Dermis microvascular lymphatic vessel endothelial cell (primary cell): Measurements from ENCODE around the gene GPR176. TPM values are rescaled to one million over a fixed set of nuclear protein-coding genes. Genes with fewer than 3 reads are reported as not detected.
A peak's percentile ranks its signal among the peaks of the same experiment; 100 is the strongest.

Source experiments
- DNase-seq, 2 donors: peaks; one replicate each; pipeline versions ENCODE4 v3.0.0 to v3.0.0-alpha.2; 2010; ENCODE audit warnings: low read depth in 2 of 2
- total RNA-seq: library from RNA; depleted of rRNA; stranded (reverse); fragments of >200 nt; gene quantifications from 2 replicates; pipeline ENCODE4 v1.2.1, GENCODE V29; 2014

Gene GPR176
- total RNA-seq, 1 donor from 2014 or later: 8.5 TPM

DNA sequence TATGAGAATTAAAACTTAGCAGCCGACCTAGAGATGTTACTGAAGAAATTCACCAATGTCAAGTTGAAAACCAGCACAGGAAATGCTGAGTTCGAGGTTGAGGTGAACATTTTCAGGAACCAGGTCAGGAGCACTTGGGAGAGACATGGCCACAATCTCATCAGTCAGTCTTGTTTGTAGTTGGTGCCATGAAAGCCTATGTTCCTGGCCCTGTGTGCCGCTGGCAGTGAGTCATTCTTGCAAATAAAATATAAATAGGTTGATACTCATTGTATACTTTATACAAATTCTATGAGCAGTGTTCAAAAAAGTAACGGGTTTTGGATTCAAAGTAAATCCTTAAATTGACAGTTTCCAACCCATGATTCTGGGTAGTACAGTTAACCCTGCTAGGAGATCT lies 135.9 kb downstream of the GPR176 start:
- peak in 1 of 2 donors; percentile 67 for DNase-seq

- DNase-seq: peak in 1 of 2 donors; percentile 23
Measured at GRCh38 chr15:39783244-39783820, 136.7 kb downstream of the GPR176 start.

DNA sequence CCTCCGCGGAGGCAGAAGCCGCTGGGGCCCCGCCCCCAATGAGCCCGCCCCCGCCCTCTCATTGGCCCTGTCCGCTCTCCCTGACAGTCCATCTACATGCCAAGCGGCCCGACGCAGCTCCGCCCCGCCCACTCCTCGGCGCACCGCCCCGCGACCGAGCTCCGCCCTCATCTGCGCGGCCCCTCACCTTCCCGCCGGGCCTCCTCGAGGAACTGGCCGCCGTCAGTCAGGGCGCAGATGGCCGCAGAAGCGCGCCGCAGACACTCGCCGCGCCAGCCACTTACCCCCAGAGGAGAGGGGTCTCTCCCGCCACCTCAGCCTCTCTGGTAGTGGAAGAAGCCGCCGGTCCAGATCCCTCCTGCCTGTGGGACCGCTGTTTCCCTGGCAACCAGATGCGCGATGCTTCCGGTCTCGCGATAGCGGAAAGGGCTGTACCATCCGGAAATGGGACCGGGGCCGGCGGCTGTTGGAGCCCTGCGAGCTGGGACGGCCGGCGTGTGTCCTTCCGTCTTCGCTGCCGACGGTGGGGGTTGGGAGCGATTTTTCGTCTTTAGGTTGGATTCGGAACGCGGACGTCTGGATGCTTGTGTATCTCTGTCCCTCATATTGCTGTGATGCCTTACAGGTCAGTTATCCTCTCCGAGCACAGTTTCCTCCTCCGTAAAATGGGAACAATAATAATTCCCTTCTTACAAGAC lies 137.5 kb downstream of the GPR176 start, which contains the start of gene FSIP1:
TSS of gene FSIP1 (minus strand) at position 401 of the 698 bp plus-strand sequence. CDS start 6,317 bp downstream, outside the sequence.
- DNase-seq: peak; percentile 93 to 95

DNA sequence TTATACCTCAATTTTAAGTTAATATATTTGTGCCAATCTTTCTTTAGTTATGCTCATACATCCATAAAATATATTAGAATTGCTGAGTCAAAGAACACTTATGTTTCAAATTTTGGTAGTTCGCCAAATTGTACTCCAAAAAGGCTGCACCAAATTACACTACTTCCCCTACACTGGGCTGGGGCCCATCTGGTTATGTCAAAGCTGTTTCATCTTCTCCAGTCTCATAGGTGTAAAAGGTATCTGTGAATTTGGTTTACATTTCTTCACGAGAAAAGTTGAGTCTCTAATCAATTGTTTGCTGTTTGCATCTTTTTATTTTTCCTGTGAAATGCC lies 138.1 kb downstream of the GPR176 start:
- no peak for DNase-seq

DNA sequence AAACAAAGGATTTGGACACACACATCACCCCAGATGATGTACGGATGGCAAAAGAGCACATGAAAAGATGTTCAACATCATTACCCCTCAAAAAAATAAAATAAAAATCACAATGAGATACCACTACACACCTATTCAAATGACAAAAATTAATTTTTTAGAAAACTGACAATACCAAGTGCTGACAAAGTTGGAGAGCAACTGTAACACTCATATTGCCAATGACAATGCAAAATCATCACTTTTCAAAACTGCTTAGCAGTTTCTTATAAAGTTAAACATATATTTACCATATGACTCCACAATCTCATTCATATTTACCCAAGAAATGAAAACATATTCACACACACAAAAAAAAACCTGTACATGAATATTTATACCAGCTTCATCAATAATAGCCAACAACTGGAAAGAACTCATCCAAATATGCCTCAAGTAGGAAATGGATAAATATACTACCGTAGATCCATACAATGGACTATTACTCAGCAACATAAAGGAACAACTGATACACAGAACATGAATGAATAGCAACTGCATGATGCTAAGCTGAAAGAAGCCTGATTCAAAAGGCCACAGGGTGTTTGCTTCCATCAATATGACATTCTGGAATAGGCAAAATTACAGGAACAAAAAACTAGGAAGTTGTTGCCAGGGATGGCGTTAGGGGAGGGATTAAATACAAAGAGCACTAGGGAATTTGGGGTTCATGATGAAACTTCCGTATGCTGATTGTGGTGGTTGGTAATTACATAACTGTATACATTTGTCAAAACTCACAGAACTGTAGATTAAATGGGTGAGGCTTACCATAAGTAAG lies 138.7 kb downstream of the GPR176 start:
- DNase-seq: no peak

DNA sequence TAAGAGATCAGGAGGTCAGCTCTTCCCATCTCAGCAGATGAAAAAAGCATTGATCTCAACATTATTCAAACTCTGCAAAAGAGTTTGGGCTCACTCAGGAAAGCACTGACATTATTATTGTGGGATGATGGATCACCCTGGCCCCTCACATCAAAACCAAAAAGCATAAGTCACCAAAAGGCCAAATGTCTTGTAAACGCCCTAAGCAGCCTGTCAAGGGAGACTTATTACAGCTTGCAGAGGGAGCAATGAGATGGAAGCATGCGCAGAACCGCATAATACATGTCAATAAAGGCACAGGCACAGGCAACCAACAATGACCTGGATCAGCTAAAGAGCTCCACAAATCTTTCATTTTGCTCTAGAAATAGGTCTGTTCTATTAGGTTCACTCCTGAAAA lies 142.0 kb downstream of the GPR176 start:
- DNase-seq: no peak

GRCh38 chr15:39777496-39777895 lies 142.6 kb downstream of the GPR176 start:
- no peak for DNase-seq

DNA sequence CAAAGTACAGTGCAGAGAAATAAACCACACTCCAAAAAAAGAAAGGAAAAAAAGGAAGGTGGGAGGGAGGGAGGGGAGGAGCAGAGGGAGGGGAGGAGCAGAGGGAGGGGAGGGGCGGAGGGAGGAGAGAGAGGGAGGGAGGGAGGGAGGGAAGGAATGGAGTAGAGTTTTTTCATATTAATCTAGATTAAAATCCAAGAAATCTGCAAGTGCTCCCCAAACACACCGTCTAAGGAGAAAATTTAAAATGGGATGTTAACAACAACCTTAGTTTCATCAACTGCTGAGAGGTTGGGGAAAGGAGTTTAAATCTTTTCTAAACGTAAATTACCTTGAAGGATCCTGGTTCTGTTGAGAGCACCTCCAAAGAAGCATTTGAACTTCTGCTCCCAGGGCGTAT lies 144.0 kb downstream of the GPR176 start:
- no peak for DNase-seq

DNA sequence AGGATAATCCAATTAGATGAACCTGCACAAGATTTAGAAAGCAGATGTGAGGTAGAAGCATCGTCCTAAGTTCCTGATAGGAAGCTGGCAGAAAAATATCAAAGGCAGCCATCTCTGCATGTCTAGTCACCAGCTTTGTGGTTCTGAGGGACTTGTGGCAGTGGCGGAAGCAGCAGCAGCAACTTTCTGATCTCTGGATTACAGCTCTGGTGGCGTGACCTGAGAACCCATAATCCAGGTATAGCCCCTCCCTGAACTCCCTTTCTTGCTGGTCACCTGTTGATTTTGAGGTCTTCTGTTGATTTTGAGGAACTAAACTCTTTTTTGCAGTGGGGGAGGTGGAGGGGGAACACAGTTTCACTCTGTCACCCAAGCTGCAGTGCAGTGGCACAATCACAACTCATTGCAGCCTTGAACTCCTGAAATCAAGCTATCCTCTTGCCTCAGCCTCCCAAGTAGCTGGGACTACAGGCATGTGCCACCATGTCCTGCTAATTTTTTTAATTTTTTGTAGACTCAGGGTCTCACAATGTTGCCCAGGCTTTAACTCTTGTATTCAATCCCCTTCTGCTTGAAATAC lies 145.3 kb downstream of the GPR176 start:
- no peak for DNase-seq

GRCh38 chr15:39770748-39771689 lies 149.0 kb downstream of the GPR176 start:
- DNase-seq: no peak

- DNase-seq: no peak
Measured at GRCh38 chr15:39767921-39768320, 152.1 kb downstream of the GPR176 start.

DNA sequence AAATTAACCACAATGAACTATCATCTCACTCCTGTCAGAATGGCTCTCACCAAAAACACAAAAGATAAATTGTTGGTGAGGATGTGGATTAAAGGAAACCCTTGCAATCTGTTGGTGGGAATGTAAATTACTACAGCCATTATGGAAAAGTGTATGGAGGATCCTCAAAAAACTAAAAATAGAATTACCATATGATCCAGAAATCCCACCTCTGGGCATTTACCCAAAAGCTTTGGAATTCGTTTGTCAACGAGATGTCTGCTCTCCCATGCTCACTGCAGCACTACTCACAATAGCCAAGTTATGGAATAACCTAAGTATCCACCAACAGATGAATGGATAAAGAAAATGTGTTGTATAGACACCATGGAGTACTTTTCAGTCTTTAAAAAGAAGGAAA lies 159.1 kb downstream of the GPR176 start:
- DNase-seq: peak in 1 of 2 donors; percentile 61

DNA sequence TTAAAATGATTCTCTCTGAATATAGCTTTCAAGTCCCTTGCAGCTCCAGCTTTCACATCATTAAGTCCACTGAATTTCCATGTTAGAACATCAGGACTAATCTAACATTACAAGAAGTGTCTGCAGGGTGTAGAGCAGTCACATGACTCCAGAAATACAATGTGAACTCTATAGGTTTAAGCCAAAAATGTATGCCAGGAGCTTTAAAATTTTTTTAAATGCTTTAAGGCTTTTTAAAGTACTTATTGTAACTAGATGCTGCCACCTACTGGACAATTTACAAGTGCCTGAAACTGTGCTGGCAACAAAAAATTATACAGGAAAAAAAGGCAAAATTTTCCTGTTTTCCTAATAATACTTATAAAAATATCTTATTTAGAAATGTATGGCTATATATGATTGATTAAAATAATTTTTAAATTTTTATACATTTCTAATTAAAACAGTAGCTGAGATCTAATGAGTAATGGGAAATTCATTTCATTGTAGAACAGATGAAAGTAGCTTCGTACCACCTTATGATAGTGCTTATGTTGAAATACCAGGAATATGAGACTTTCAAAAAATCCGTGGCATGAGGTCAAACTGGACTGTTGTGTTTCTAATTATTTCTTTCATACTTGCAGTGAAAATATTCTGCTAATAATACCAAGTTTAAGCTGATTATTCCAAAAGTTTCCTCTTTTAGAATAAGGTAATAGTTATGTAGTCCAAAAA lies 163.1 kb downstream of the GPR176 start:
- peak; percentile 74 to 81 for DNase-seq

GRCh38 chr15:39752991-39753390 lies 167.1 kb downstream of the GPR176 start:
- DNase-seq: no peak

DNA sequence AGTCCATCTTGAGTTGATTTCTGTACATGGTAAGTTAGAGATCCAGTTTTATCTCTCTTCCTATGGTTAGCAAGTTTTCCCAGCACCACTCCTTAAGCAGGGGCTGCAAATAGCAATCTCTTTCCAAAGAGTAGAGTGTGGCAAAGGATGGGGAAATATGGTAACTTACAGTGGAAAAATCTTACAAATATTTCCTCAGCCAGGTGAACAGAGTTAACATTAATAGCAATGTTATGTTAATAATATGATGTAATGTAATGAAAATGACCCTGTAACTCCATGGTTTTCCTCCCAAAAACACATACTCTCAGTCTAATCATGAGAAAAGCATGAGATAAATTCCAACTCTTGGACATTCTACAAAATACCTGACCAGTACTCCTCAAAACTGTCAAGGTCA lies 167.8 kb downstream of the GPR176 start:
- DNase-seq: no peak

Other genes with a start within 250 kb of the GPR176 start
- gene FSIP1, start 137.4 kb downstream of the GPR176 start, total RNA-seq: 0.25 and 0.51 TPM in 2 replicates
- 23.5 and 27.6 TPM in 2 replicates for gene EIF2AK4, start 13.8 kb upstream of the GPR176 start, total RNA-seq
- 130 and 163 TPM in 2 replicates for gene SRP14, start 118.9 kb upstream of the GPR176 start, total RNA-seq
- gene BMF, start 188.6 kb upstream of the GPR176 start, total RNA-seq: 4.1 and 7.0 TPM in 2 replicates
- gene BUB1B, start 240.8 kb upstream of the GPR176 start, total RNA-seq: 8.5 and 20.2 TPM in 2 replicates